ENCODE results near the gene MOCS1. TPM values are rescaled to one million over a fixed set of nuclear protein-coding genes. Genes with fewer than 3 reads are reported as not detected.
"Not testable (repeated sequence)": the region's sequence is repeated elsewhere in the genome, so short reads cannot be mapped to it uniquely, and the experiment has no call there.

The MOCS1 gene
- total RNA-seq, 1 donor = 8.4 TPM

GRCh38 chr6:39978240-39978639 lies 44.0 kb upstream of the MOCS1 start:
- DNase-seq (ENCODE audit: low read depth) = no peak
- H3K4me3 ChIP-seq (ENCODE audit: low read depth, low read length) = no peak overlapping the region
- TF ChIP-seq CTCF (IDR thresholded peaks at IDR 0.05; ENCODE audit: insufficient read depth, low read length) = no peak

- H3K4me3 ChIP-seq (ENCODE audit: low read depth, low read length) = no peak overlapping the region
- TF ChIP-seq CTCF (IDR thresholded peaks at IDR 0.05; ENCODE audit: insufficient read depth, low read length) = no peak
- no peak for DNase-seq (ENCODE audit: low read depth)
These were observed 39.4 kb upstream of the MOCS1 start for GRCh38 chr6:39973661-39974060.

DNA sequence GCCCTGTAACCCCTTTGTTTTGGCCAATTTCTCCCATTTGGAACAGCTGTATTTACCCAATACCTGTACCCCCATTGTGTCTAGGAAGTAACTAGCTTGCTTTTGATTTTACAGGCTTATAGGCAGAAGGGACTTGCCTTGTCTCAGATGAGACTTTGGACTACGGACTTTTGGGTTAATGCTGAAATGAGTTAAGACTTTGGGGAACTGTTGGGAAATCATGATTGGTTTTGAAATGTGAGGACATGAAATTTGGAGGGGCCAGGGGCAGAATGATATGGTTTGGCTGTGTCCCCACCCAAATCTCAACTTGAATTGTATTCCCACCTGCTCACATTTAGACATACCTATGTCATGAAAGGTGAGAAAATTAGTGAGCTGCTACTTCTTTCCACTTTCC lies 38.5 kb upstream of the MOCS1 start:
- H3K4me3 ChIP-seq (ENCODE audit: low read depth, low read length); DNase-seq (ENCODE audit: low read depth): not testable (repeated sequence)

DNA sequence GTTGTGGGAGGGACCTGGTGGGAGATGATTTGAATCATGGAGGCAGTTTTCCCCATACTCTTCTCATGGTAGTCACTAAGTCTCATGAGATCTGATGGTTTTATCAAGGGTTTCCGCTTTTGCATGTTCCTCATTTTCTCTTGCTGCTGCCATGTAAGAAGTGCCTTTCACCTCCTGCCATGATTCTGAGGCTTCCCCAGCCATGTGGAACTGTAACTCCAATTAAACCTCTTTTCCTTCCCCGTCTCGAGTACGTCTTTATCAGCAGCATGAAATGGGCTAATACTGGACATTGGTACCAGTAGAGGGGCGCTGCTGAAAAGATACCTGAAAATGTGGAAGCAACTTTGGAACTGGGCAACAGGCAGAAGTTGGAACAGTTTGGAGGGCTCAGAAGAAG lies 36.9 kb upstream of the MOCS1 start:
- not testable (repeated sequence) for H3K4me3 ChIP-seq (ENCODE audit: low read depth, low read length); DNase-seq (ENCODE audit: low read depth)

GRCh38 chr6:39965751-39966150 lies 31.5 kb upstream of the MOCS1 start:
- TF ChIP-seq CTCF (IDR thresholded peaks at IDR 0.05; ENCODE audit: insufficient read depth, low read length) = no peak
- no peak for DNase-seq (ENCODE audit: low read depth)

GRCh38 chr6:39964530-39964929 lies 30.3 kb upstream of the MOCS1 start:
- no peak overlapping the region for H3K4me3 ChIP-seq (ENCODE audit: low read depth, low read length)
- no peak for TF ChIP-seq CTCF (IDR thresholded peaks at IDR 0.05; ENCODE audit: insufficient read depth, low read length)
- no peak for DNase-seq (ENCODE audit: low read depth)

More at GRCh38 chr6:39965751-39966150, 31.5 kb upstream of the MOCS1 start:
- no peak overlapping the region for H3K4me3 ChIP-seq (ENCODE audit: low read depth, low read length)

- TF ChIP-seq CTCF (IDR thresholded peaks at IDR 0.05; ENCODE audit: insufficient read depth, low read length) = no peak
- DNase-seq (ENCODE audit: low read depth) = no peak
- H3K4me3 ChIP-seq (ENCODE audit: low read depth, low read length) = no peak overlapping the region
These were observed 29.8 kb upstream of the MOCS1 start for GRCh38 chr6:39964094-39964493.

GRCh38 chr6:39962831-39963230 lies 28.6 kb upstream of the MOCS1 start:
- DNase-seq (ENCODE audit: low read depth) = no peak
- no peak for TF ChIP-seq CTCF (IDR thresholded peaks at IDR 0.05; ENCODE audit: insufficient read depth, low read length)
- H3K4me3 ChIP-seq (ENCODE audit: low read depth, low read length) = no peak overlapping the region

Data from fibroblast of the aortic adventitia (primary cell).